HepG2 (cell line): ENCODE data around the gene ZNF10. TPM values are rescaled to one million over a fixed set of nuclear protein-coding genes. Genes with fewer than 3 reads are reported as not detected.

Experiments used
- ATAC-seq: fragments of 200-7000 bp; cut with Tn5 transposase; 3 replicates; pipeline ENCODE4 v1.9.1; 2020; ENCODE audit warnings: mild to moderate bottlenecking, moderate library complexity
- BruUV-seq: library from RNA; stranded (reverse); fragments of 400-500 nt; replicated peaks from 2 replicates; lab custom pipeline; 2021; lab: Mats Ljungman, UMichigan
- CTCF ChIA-PET: fragments of 300-600 bp; formaldehyde crosslinking; extraction: SDS; loops from one replicate; lab custom pipeline; 2021; ENCODE audit warnings: low total read pairs, inconsistent platforms, low intra/inter-chr PET ratio; lab: Yijun Ruan, JAX
- POLR2A ChIA-PET: fragments of 350-600 bp; sonication (Branson Sonifier 250); formaldehyde crosslinking; loops from one replicate; lab custom pipeline; 2020; ENCODE audit warnings: antibody characterized with exemption, inconsistent platforms; lab: Yijun Ruan, JAX
- DNase-seq: peaks from one replicate; pipeline ENCODE4 v3.0.0-alpha.2; 2015; ENCODE audit warnings: low spot score
- FAIRE-seq: peaks from 3 replicates; lab custom pipeline; 2011; peaks lifted over from hg19 to GRCh38; lab: Jason Lieb, UNC
- H2AFZ ChIP-seq: one replicate; pipeline ENCODE4 v1.6.1; 2011; ENCODE audit warnings: low read length, inconsistent platforms
- H3K27ac ChIP-seq: fragments of 300-600 bp; 3 replicates; pipeline ENCODE4 v1.8.0; 2011; ENCODE audit warnings: mixed run types, mild to moderate bottlenecking, mixed read lengths, low read length, inconsistent platforms; ENCODE audit not compliant: insufficient read depth; ENCODE audit errors: extremely low read length
- H3K27me3 ChIP-seq, 2 experiments: fragments of 200-600 bp in 1 of 2; 2 replicates in 1 of 2; 3 replicates in 1 of 2; pipeline versions ENCODE4 v1.6.0 to v1.8.0; 2011; ENCODE audit warnings: low read length in 2 of 2, mild to moderate bottlenecking in 2 of 2, moderate library complexity in 2 of 2, inconsistent platforms in 1 of 2; ENCODE audit not compliant: insufficient read depth in 2 of 2, control insufficient read depth in 1 of 2
- H3K36me3 ChIP-seq, 2 experiments: fragments of 200-600 bp in 1 of 2; replicated peaks in 1 of 2; 2 replicates in 1 of 2; 3 replicates in 1 of 2; pipeline versions ENCODE4 v1.5.1 to v1.8.0; 2011; ENCODE audit warnings: low read length in 2 of 2, inconsistent platforms in 1 of 2; ENCODE audit not compliant: insufficient read depth in 2 of 2, control insufficient read depth in 1 of 2
- H3K4me1 ChIP-seq: 2 replicates; pipeline ENCODE4 v1.5.1; 2012; ENCODE audit warnings: low read length, inconsistent platforms; ENCODE audit not compliant: insufficient read depth
- H3K4me2 ChIP-seq: 2 replicates; pipeline ENCODE4 v1.6.0; 2011; ENCODE audit warnings: low read depth, low read length, inconsistent platforms
- H3K4me3 ChIP-seq, 3 experiments: fragments of 200-600 bp in 1 of 3; sonication (generic), shearing (Covaris generic) in 1 of 3; replicated peaks in 1 of 3; 2 replicates each; pipeline ENCODE4 v1.5.1; 2011 to 2016; ENCODE audit warnings: low read length in 3 of 3, inconsistent platforms in 2 of 3, low read depth in 2 of 3, mild to moderate bottlenecking in 2 of 3, control low read depth in 1 of 3, mixed read lengths in 1 of 3; ENCODE audit not compliant: insufficient read depth in 1 of 3
- H3K79me2 ChIP-seq: one replicate; pipeline ENCODE4 v1.6.1; 2011; ENCODE audit warnings: low read length, inconsistent platforms; ENCODE audit not compliant: insufficient read depth
- H3K9ac ChIP-seq: 2 replicates; pipeline ENCODE4 v1.6.0; 2011; ENCODE audit warnings: mild to moderate bottlenecking, low read depth, low read length, inconsistent platforms; ENCODE audit not compliant: insufficient read depth
- H3K9me3 ChIP-seq: 2 replicates; pipeline ENCODE4 v1.5.1; 2012; ENCODE audit warnings: mild to moderate bottlenecking, low read length
- H4K20me1 ChIP-seq: 2 replicates; pipeline ENCODE4 v1.6.0; 2011; ENCODE audit warnings: inconsistent platforms, mild to moderate bottlenecking, low read length, moderate library complexity; ENCODE audit not compliant: insufficient read depth
- BRCA1 ChIP-seq: sonication (generic); formaldehyde crosslinking; IDR thresholded peaks from 2 replicates; pipeline ENCODE4 v1.4.0; 2020; ENCODE audit warnings: missing genetic modification reagents
- ESRRA ChIP-seq: sonication (generic); formaldehyde crosslinking; IDR thresholded peaks from 2 replicates; pipeline ENCODE4 v1.5.1; 2020; ENCODE audit warnings: mild to moderate bottlenecking, low read depth, missing genetic modification reagents
- RBAK ChIP-seq: sonication (generic); formaldehyde crosslinking; IDR thresholded peaks from 2 replicates; pipeline ENCODE4 v1.5.1; 2020; ENCODE audit warnings: mild to moderate bottlenecking, missing genetic modification reagents
- RBM22 ChIP-seq: fragments of 200-400 bp; formaldehyde crosslinking; optimal IDR thresholded peaks from 2 replicates; pipeline ENCODE3; 2017; ENCODE audit warnings: mild to moderate bottlenecking, low read length, moderate library complexity
- SNAI1 ChIP-seq: sonication (generic); formaldehyde crosslinking; IDR thresholded peaks from 2 replicates; pipeline ENCODE4 v1.5.0; 2020; ENCODE audit warnings: mild to moderate bottlenecking, missing genetic modification reagents, borderline replicate concordance
- ZNF274 ChIP-seq: sonication (generic); formaldehyde crosslinking; IDR thresholded peaks from 2 replicates; pipeline ENCODE4 v1.5.1; 2020; ENCODE audit warnings: mild to moderate bottlenecking, missing genetic modification reagents
- ZNF549 ChIP-seq: sonication (generic); formaldehyde crosslinking; IDR thresholded peaks from 2 replicates; pipeline ENCODE4 v1.5.0; 2020; ENCODE audit warnings: missing genetic modification reagents
- WGBS: methylation state at CpG from one replicate; pipeline ENCODE4 v1.1.6; 2017; ENCODE audit warnings: low lambda C conversion rate; 5-methylcytosine and 5-hydroxymethylcytosine counted together
- in situ Hi-C: cut with HindIII; loops from 2 replicates; pipeline ENCODE4 v1.10.0; 2017; ENCODE audit warnings: low pct_unique_long_range_greater_than_20kb; ENCODE audit not compliant: extremely low pct_ligation_motif_present
- intact Hi-C: fragments of 100-400 bp; cut with micrococcal nuclease; formaldehyde crosslinking; loops from one replicate; pipeline ENCODE4 v1.10.0; 2022; ENCODE audit not compliant: unreplicated experiment
- polyA plus RNA-seq, 8 experiments: library from polyadenylated mRNA; depleted of rRNA in 3 of 8; stranded (reverse) in 7 of 8; unstranded in 1 of 8; fragments of >200 nt; fragmentation: Illumina TruSeq in 4 of 8; extraction: Trizol in 4 of 8; gene quantifications; 2 replicates each; pipeline versions ENCODE4 v1.2.1 to v1.2.3, GENCODE V29; 2011 to 2016; ENCODE audit warnings: low read depth in 4 of 8, missing spikeins in 1 of 8, mixed read lengths in 1 of 8; ENCODE audit not compliant: insufficient read depth in 1 of 8
- total RNA-seq, 5 experiments: library from RNA; depleted of rRNA; stranded (reverse); fragments of >200 nt; fragmentation: Illumina TruSeq; extraction: Trizol; gene quantifications; 2 replicates each; pipeline ENCODE4 v1.2.3, GENCODE V29; 2016; ENCODE audit warnings: low read depth in 1 of 5

The ZNF10 gene
- total and polyA plus RNA-seq, 2 of the 13 experiments (the other 11 are each of a cell fraction or from before 2014, with no cell fraction given): 2.9 to 6.5 TPM

GRCh38 chr12:133105620-133106019 is 24.8 kb upstream of the ZNF10 start:
- FAIRE-seq: no peak
- no peaks in the 10 kb centered on the region for H4K20me1 ChIP-seq
- no peak for TF ChIP-seq BRCA1
- TF ChIP-seq SNAI1 (CRISPR knock-in tag): no peak
- TF ChIP-seq RBAK (CRISPR knock-in tag): no peak
- no peak for TF ChIP-seq ZNF549 (CRISPR knock-in tag)
- peaks cover 7 to 52% of the 10 kb centered on the region in 2 experiments for H3K36me3 ChIP-seq
- H3K9me3 ChIP-seq: peaks cover 100% of the 10 kb centered on the region
- no peaks in the 10 kb centered on the region for H3K4me1 ChIP-seq
- no peaks in the 10 kb centered on the region for H3K27me3 ChIP-seq
- intact Hi-C loops (no loop called here), in situ Hi-C loops (no loop called here)
- POLR2A ChIA-PET: interaction anchor here (1.3 kb wide), 1 partner anchor 25 kb away, joined by 3 read pairs; no protein-coding TSS in a partner anchor
- no peak overlapping the region for H3K27ac ChIP-seq
- H3K4me2 ChIP-seq: no peak overlapping the region
- no peak overlapping the region for H3K4me3 ChIP-seq
- ATAC-seq: no peak
- CTCF ChIA-PET: no interaction called here
- WGBS: 97% methylated on average over 3 of the region's 3 CpGs
- DNase-seq: no peak
- BruUV-seq: no TSS peak
- no peak overlapping the region for H2AFZ ChIP-seq
- no peak overlapping the region for H3K9ac ChIP-seq
- no peaks in the 10 kb centered on the region for H3K79me2 ChIP-seq

- DNase-seq: no peak
- Histone ChIP-seq H3K27me3 (no peaks in the 10 kb centered on the region), H3K36me3 (peaks cover 7 to 46% of the 10 kb centered on the region in 2 experiments)
- no peak for FAIRE-seq
- TF ChIP-seq ESRRA (CRISPR knock-in tag) (no peak), RBM22 (peak; percentile 23), ZNF274 (CRISPR knock-in tag) (peak; percentile 100)
- TF ChIP-seq, all 625 proteins: peak for 2
- Histone ChIP-seq H3K27ac (no peak overlapping the region), H3K9ac (no peak overlapping the region), H4K20me1 (no peaks in the 10 kb centered on the region), H3K4me3 (no peak overlapping the region), H2AFZ (no peak overlapping the region), H3K4me2 (no peak overlapping the region), H3K79me2 (no peaks in the 10 kb centered on the region), H3K4me1 (no peaks in the 10 kb centered on the region), H3K9me3 (peaks cover 100% of the 10 kb centered on the region)
- ChIA-PET POLR2A (interaction anchor here (1.3 kb wide), 1 partner anchor 26 kb away, joined by 3 read pairs; no protein-coding TSS in a partner anchor), CTCF (no interaction called here)
- intact Hi-C loops: no loop called here
- in situ Hi-C loops: no loop called here
- no TSS peak for BruUV-seq
- ATAC-seq: no peak
- 99% methylated on average over 5 of the region's 5 CpGs for WGBS
These were observed 24.2 kb upstream of the ZNF10 start for GRCh38 chr12:133106253-133106652.
